ENCODE results near the gene CBX6. TPM values are rescaled to one million over a fixed set of nuclear protein-coding genes. Genes with fewer than 3 reads are reported as not detected.

CBX6 gene
- total RNA-seq, 1 experiment from 2014 or later, result 55.9 TPM

DNA sequence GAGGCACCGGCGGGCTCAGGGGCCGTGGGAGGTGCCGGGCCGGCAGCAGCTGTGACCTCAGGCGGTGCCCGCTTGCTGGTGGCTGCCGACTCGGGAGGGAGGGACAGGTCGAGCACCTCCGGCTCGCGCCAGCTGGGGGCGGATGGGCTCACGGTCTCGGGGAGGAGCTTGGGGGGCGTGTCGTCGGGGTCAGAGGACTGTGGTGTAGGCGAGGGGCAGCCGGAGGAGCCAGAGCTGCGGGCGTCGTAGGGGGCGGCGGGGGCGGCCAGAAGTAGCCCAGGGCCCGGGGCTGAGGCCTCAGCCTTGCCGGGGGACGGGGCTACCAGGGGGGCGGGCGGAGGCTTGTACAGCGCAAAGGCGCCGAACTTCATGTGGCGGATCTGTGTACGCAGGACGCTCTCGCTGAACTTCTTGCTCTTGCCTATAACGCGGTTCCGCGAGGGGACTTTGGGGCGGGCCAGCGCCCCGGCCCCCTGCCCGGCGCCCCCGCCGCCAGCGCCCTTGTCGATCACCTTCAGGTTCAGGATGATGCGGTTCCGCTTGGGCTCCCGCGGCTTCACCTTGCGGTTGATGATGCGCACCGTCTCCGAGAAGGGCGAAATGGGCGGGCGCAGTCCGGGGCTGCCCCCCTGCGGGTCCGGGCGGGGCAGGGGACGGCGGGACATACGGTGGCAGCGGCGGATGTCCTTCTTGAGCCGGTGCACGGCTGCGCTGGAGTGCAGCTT is 5.5 kb downstream of the CBX6 start:
- H3K4me1 ChIP-seq, result peaks cover 5% of the 10 kb centered on the region; the same call in 1 of the 2 replicates
- intact Hi-C loops (cut with micrococcal nuclease; ENCODE audit: unreplicated experiment), result no loop called here
- DNase-seq, result no peak
- Mint-ChIP-seq H3K27me3 (ENCODE audit: insufficient read depth, unreplicated experiment) (no peaks in the 10 kb centered on the region), H3K4me1 (ENCODE audit: low read depth, unreplicated experiment) (peaks cover 14% of the 10 kb centered on the region), H3K27ac (ENCODE audit: unreplicated experiment) (no peak overlapping the region), H3K4me3 (ENCODE audit: unreplicated experiment) (no peak overlapping the region), H3K36me3 (ENCODE audit: insufficient read depth, unreplicated experiment) (peaks cover 60% of the 10 kb centered on the region), H3K9me3 (ENCODE audit: unreplicated experiment) (no peaks in the 10 kb centered on the region)
- POLR2A ChIA-PET, result no interaction called here
- H3K36me3 ChIP-seq (ENCODE audit: control insufficient read depth, insufficient read depth, low read length), result peaks cover 4% of the 10 kb centered on the region; the same call in 1 of the 2 replicates
- CTCF ChIA-PET, result no interaction called here
- H3K9me3 ChIP-seq, result no peaks in the 10 kb centered on the region
- TF ChIP-seq, protein P1, sequence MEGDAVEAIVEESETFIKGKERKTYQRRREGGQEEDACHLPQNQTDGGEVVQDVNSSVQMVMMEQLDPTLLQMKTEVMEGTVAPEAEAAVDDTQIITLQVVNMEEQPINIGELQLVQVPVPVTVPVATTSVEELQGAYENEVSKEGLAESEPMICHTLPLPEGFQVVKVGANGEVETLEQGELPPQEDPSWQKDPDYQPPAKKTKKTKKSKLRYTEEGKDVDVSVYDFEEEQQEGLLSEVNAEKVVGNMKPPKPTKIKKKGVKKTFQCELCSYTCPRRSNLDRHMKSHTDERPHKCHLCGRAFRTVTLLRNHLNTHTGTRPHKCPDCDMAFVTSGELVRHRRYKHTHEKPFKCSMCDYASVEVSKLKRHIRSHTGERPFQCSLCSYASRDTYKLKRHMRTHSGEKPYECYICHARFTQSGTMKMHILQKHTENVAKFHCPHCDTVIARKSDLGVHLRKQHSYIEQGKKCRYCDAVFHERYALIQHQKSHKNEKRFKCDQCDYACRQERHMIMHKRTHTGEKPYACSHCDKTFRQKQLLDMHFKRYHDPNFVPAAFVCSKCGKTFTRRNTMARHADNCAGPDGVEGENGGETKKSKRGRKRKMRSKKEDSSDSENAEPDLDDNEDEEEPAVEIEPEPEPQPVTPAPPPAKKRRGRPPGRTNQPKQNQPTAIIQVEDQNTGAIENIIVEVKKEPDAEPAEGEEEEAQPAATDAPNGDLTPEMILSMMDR (IDR thresholded peaks at IDR 0.05; ENCODE audit: insufficient read depth in 1 of 2, low read depth in 1 of 2, low read length in 1 of 2, severe bottlenecking in 1 of 2, unreplicated experiment in 1 of 2), result no peak
- no peak overlapping the region for H3K4me3 ChIP-seq (ENCODE audit: low read depth, low read length)
- BruUV-seq (replicated peaks), result no TSS peak
- H3K27me3 ChIP-seq (replicated peaks; ENCODE audit: control insufficient read depth, insufficient read depth, low read length), result no peaks in the 10 kb centered on the region

DNA sequence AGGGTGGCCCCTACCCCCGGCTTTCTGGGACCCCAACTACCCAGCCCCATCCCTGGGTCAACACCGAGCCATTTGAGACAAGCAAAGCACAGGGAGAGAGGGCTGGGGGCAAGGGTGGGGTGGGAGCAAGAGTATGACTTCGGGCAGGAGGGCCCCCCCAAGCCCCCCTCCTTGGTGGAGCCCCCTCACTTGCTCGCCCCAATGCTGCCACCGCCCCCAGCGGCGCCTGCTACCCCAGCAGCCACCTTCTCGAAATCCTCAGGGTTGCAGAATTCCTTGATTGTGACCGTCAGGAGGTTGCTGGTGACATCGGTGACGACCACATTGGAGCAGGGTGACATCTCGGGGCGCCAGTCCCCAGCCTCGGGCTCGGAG is 6.0 kb downstream of the CBX6 start:
- no peak overlapping the region for H3K27ac Mint-ChIP-seq (ENCODE audit: unreplicated experiment)
- H3K4me3 ChIP-seq (ENCODE audit: low read depth, low read length), result no peak overlapping the region
- BruUV-seq (replicated peaks), result no TSS peak
- H3K27me3 Mint-ChIP-seq (ENCODE audit: insufficient read depth, unreplicated experiment), result no peaks in the 10 kb centered on the region
- intact Hi-C loops (cut with micrococcal nuclease; ENCODE audit: unreplicated experiment), result no loop called here
- POLR2A ChIA-PET, result no interaction called here
- no peak for DNase-seq
- peaks cover 4% of the 10 kb centered on the region; the same call in 1 of the 2 replicates for H3K36me3 ChIP-seq (ENCODE audit: control insufficient read depth, insufficient read depth, low read length)
- CTCF ChIA-PET, result no interaction called here
- peaks cover 60% of the 10 kb centered on the region for H3K36me3 Mint-ChIP-seq (ENCODE audit: insufficient read depth, unreplicated experiment)
- peaks cover 5% of the 10 kb centered on the region; the same call in 1 of the 2 replicates for H3K4me1 ChIP-seq
- peaks cover 11% of the 10 kb centered on the region for H3K4me1 Mint-ChIP-seq (ENCODE audit: low read depth, unreplicated experiment)
- no peak overlapping the region for H3K4me3 Mint-ChIP-seq (ENCODE audit: unreplicated experiment)
- H3K27me3 ChIP-seq (replicated peaks; ENCODE audit: control insufficient read depth, insufficient read depth, low read length), result no peaks in the 10 kb centered on the region
- no peaks in the 10 kb centered on the region for H3K9me3 ChIP-seq
- TF ChIP-seq, protein P1 (IDR thresholded peaks at IDR 0.05; ENCODE audit: insufficient read depth in 1 of 2, low read depth in 1 of 2, low read length in 1 of 2, severe bottlenecking in 1 of 2, unreplicated experiment in 1 of 2), result no peak
- H3K9me3 Mint-ChIP-seq (ENCODE audit: unreplicated experiment), result no peaks in the 10 kb centered on the region

DNA sequence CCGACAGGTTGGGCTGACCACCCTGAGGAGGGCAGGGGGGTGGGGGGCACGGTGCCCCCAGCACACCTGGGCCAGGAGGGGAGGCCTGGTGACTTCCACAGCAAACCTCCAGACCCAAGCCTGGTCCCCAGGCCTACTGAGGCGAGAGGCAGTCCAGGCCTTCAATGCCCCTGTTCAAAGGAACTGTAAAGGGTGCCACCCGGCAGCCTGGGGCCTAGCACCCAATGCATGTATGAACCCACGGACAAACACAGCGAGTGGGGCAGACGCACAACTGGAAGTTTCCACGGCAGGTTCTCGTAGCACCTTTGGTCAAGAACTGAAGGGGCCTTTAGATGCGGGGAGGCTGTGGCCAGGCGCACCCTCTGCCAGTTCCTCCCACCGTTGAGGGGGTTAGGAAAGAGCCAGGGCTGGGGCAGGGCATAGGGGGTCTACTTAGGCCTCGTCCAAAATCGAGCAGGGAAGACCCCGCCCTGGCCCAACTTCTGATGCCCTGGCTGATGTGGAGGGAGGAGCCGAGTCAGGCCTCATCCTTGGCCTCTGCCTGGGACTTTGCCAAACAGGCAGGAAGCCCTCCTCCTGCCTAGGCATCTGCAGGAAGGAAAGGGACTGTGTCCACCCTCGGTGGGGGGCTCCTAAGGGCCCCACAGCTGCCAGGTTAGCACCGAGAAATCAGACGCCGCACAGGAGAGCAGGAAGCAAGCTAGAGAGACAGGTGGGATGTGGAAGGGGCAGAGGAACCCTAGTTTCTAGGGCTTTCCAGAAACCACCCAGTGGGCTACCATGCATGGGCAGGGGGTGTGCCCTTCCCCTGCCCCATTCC is 6.6 kb downstream of the CBX6 start:
- Mint-ChIP-seq H3K27me3 (ENCODE audit: insufficient read depth, unreplicated experiment) (no peaks in the 10 kb centered on the region), H3K27ac (ENCODE audit: unreplicated experiment) (no peak overlapping the region), H3K4me3 (ENCODE audit: unreplicated experiment) (no peak overlapping the region), H3K9me3 (ENCODE audit: unreplicated experiment) (no peaks in the 10 kb centered on the region), H3K36me3 (ENCODE audit: insufficient read depth, unreplicated experiment) (peaks cover 60% of the 10 kb centered on the region), H3K4me1 (ENCODE audit: low read depth, unreplicated experiment) (peaks cover 5% of the 10 kb centered on the region)
- DNase-seq, result no peak
- peaks cover under 1% of the 10 kb centered on the region; the same call in 1 of the 2 replicates for H3K4me1 ChIP-seq
- no peaks in the 10 kb centered on the region for H3K9me3 ChIP-seq
- no peaks in the 10 kb centered on the region for H3K27me3 ChIP-seq (replicated peaks; ENCODE audit: control insufficient read depth, insufficient read depth, low read length)
- BruUV-seq (replicated peaks), result no TSS peak
- intact Hi-C loops (cut with micrococcal nuclease; ENCODE audit: unreplicated experiment), result no loop called here
- CTCF ChIA-PET, result no interaction called here
- H3K4me3 ChIP-seq (ENCODE audit: low read depth, low read length), result no peak overlapping the region
- peaks cover 4% of the 10 kb centered on the region; the same call in 1 of the 2 replicates for H3K36me3 ChIP-seq (ENCODE audit: control insufficient read depth, insufficient read depth, low read length)
- POLR2A ChIA-PET, result no interaction called here
- TF ChIP-seq, protein P1 (IDR thresholded peaks at IDR 0.05; ENCODE audit: insufficient read depth in 1 of 2, low read depth in 1 of 2, low read length in 1 of 2, severe bottlenecking in 1 of 2, unreplicated experiment in 1 of 2), result no peak
